ENCODE results near the gene APBA1. TPM values are rescaled to one million over a fixed set of nuclear protein-coding genes. Genes with fewer than 3 reads are reported as not detected.

APBA1 gene
- total RNA-seq, 1 experiment from 2014 or later = 1.8 TPM

GRCh38 chr9:69715096-69715495 lies 42.9 kb upstream of the APBA1 start:
- H2BK120ac ChIP-seq (ENCODE audit: low read depth, low read length, poor library complexity, severe bottlenecking) = no peak overlapping the region
- H2AFZ ChIP-seq (ENCODE audit: low read length) = no peak overlapping the region
- TF ChIP-seq, protein P1, sequence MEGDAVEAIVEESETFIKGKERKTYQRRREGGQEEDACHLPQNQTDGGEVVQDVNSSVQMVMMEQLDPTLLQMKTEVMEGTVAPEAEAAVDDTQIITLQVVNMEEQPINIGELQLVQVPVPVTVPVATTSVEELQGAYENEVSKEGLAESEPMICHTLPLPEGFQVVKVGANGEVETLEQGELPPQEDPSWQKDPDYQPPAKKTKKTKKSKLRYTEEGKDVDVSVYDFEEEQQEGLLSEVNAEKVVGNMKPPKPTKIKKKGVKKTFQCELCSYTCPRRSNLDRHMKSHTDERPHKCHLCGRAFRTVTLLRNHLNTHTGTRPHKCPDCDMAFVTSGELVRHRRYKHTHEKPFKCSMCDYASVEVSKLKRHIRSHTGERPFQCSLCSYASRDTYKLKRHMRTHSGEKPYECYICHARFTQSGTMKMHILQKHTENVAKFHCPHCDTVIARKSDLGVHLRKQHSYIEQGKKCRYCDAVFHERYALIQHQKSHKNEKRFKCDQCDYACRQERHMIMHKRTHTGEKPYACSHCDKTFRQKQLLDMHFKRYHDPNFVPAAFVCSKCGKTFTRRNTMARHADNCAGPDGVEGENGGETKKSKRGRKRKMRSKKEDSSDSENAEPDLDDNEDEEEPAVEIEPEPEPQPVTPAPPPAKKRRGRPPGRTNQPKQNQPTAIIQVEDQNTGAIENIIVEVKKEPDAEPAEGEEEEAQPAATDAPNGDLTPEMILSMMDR (conservative IDR thresholded peaks at IDR 0.05) = no peak
- H2BK12ac ChIP-seq (ENCODE audit: insufficient read length, low read depth, low read length) = no peak overlapping the region
- no peak overlapping the region for H3K4me3 Mint-ChIP-seq
- H3K14ac ChIP-seq (ENCODE audit: insufficient read depth, low read length) = no peak overlapping the region
- no CpG with 5 or more reads among the region's 3 CpGs for WGBS (ENCODE audit: extremely low coverage, insufficient read length, low lambda C conversion rate)
- H4K20me1 ChIP-seq (ENCODE audit: control insufficient read depth, insufficient read depth, insufficient read length) = no peaks in the 10 kb centered on the region
- H3K36me3 Mint-ChIP-seq (ENCODE audit: insufficient read depth in 1 of 3, low read depth in 3 of 3) = peaks cover 5 to 58% (median 49%) of the 10 kb centered on the region in 3 experiments; a peak in 6 of 7 replicates
- no peak overlapping the region for H3K9ac ChIP-seq (ENCODE audit: extremely low read depth, insufficient read length, low read length)
- H3K9me3 Mint-ChIP-seq = no peaks in the 10 kb centered on the region
- peaks cover 4 to 7% of the 10 kb centered on the region in 2 experiments; a peak in 1 of 4 replicates for H3K4me1 Mint-ChIP-seq
- DNase-seq = no peak
- no peak overlapping the region for H2AK5ac ChIP-seq (ENCODE audit: insufficient read length, low read length)
- H3K4me2 ChIP-seq (ENCODE audit: insufficient read depth, insufficient read length, low read length) = no peak overlapping the region
- H3K23me2 ChIP-seq (ENCODE audit: insufficient read length, low read depth, low read length, poor library complexity, severe bottlenecking) = no peaks in the 10 kb centered on the region
- no peaks in the 10 kb centered on the region for H3K4me1 ChIP-seq (ENCODE audit: insufficient read depth, low read length)
- H4K8ac ChIP-seq (replicated peaks; ENCODE audit: insufficient read length, low read depth, low read length) = no peak overlapping the region
- H3K4ac ChIP-seq (ENCODE audit: low read depth, low read length) = no peak overlapping the region
- H3K9me3 ChIP-seq (ENCODE audit: control insufficient read depth, low read depth, low read length) = no peaks in the 10 kb centered on the region
- no peaks in the 10 kb centered on the region for H3K27me3 ChIP-seq (ENCODE audit: insufficient read depth, low read length)
- H3K27me3 Mint-ChIP-seq (ENCODE audit: low read depth) = no peaks in the 10 kb centered on the region
- H3T11ph ChIP-seq (ENCODE audit: low read length) = no peak overlapping the region
- H3K18ac ChIP-seq (ENCODE audit: insufficient read length, low read depth, low read length) = no peak overlapping the region
- no peaks in the 10 kb centered on the region for H3K79me2 ChIP-seq (ENCODE audit: insufficient read depth, low read length)
- H2BK20ac ChIP-seq (ENCODE audit: low read depth, low read length, poor library complexity, severe bottlenecking) = no peak overlapping the region
- H3K56ac ChIP-seq (ENCODE audit: insufficient read length, low read depth, low read length) = no peak overlapping the region
- no peak overlapping the region for H2BK5ac ChIP-seq (ENCODE audit: insufficient read length, low read length)
- no peak overlapping the region for H4K5ac ChIP-seq (ENCODE audit: insufficient read length, low read depth, low read length)
- H3K79me1 ChIP-seq (ENCODE audit: insufficient read depth, low read depth, low read length, poor library complexity, severe bottlenecking) = no peaks in the 10 kb centered on the region
- H2BK15ac ChIP-seq (ENCODE audit: low read depth, low read length) = no peak overlapping the region
- no peak overlapping the region for H4K91ac ChIP-seq (ENCODE audit: insufficient read length, low read depth, low read length)
- H3K27ac ChIP-seq (ENCODE audit: insufficient read length, low read depth, low read length) = no peak overlapping the region
- peak overlapping the region in 1 of 3 experiments; percentile 8; a peak in 1 of 7 replicates for H3K27ac Mint-ChIP-seq
- no peak overlapping the region for H3K23ac ChIP-seq (ENCODE audit: insufficient read length, low read depth, low read length)

All from H9 (cell line).